SU-DHL-6 (cell line): Measurements from ENCODE around the gene NUDT13.
A peak's percentile ranks its signal among the peaks of the same experiment; 100 is the strongest.

Source experiments
- EZH2phosphoT487 ChIP-seq: fragments of 200-600 bp; sonication (generic), shearing (Covaris generic); conservative IDR thresholded peaks from 2 replicates; pipeline ENCODE4 v1.6.1; 2018; ENCODE audit warnings: mild to moderate bottlenecking, antibody characterized with exemption, low read length, moderate library complexity, mixed read lengths
- TF ChIP-seq, protein P1 (sequence below): fragments of 200-600 bp; sonication (generic); IDR thresholded peaks from one replicate; pipeline ENCODE4 v1.5.1; 2017; ENCODE audit warnings: antibody characterized with exemption, mild to moderate bottlenecking, low read length, moderate library complexity; ENCODE audit not compliant: insufficient read depth, poor library complexity, severe bottlenecking

DNA sequence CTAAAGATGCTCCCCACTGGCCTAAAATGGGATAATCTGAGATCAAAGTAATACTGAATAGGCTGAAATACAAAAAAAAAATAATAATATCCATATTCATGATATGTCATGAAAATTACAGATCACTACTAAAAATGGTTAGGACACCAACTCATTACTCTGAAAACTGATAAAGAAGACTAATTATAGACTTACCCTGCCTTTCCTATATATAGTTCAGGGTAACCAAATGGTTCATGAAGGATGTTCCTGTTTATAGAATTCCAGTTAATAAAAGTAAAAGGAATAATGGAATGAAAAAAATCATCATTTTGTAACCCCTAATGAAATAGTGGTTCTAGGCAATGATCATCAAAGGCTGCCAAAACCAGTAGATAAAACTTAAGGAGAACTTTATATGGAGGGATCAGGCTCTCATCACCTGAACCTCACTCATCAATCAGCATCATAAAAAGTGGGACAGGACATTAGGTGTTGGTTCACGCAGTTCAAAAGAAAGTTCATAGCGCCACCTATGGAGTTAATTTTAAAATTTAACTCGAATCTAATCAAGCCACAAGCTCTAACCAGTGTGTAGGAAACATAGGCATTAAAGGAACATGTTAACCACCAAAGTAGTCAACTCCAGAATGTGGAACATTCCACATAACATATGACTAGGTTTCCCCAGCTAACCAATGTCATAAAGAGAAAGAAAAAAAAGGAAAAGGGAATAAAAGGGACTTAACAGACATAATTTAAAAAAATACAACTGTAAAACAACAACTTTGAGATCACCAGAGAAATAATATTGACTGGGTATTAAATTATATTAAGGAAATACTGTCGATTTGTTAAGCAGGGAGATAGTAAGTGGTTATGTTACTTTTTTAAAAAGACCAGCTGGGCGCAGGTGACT lies 49.3 kb upstream of the NUDT13 start:
- TF ChIP-seq, protein P1, sequence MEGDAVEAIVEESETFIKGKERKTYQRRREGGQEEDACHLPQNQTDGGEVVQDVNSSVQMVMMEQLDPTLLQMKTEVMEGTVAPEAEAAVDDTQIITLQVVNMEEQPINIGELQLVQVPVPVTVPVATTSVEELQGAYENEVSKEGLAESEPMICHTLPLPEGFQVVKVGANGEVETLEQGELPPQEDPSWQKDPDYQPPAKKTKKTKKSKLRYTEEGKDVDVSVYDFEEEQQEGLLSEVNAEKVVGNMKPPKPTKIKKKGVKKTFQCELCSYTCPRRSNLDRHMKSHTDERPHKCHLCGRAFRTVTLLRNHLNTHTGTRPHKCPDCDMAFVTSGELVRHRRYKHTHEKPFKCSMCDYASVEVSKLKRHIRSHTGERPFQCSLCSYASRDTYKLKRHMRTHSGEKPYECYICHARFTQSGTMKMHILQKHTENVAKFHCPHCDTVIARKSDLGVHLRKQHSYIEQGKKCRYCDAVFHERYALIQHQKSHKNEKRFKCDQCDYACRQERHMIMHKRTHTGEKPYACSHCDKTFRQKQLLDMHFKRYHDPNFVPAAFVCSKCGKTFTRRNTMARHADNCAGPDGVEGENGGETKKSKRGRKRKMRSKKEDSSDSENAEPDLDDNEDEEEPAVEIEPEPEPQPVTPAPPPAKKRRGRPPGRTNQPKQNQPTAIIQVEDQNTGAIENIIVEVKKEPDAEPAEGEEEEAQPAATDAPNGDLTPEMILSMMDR: peak; percentile 47
- TF ChIP-seq EZH2phosphoT487: no peak
